Measurements from ENCODE around the gene PIGN.

DNA sequence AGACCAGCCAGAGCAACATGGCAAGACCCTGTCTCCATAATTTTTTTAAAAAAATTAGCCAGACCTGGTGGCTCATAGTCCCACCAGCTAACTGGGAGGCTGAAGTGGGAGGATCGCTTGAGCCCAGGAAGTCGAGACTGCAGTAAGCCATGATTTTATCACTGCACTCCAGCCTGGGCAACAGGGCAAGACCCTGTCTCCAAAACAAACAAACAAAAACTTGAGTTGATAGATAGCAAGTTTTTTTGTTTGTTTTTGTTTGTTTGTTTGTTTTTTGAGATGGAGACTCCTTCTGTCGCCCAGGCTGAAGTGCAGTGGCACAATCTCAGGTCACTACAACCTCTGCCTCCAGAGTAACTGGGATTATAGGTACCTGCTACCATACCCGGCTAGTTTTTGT, 19.0 kb upstream of the PIGN start:
- TF ChIP-seq, protein P1, sequence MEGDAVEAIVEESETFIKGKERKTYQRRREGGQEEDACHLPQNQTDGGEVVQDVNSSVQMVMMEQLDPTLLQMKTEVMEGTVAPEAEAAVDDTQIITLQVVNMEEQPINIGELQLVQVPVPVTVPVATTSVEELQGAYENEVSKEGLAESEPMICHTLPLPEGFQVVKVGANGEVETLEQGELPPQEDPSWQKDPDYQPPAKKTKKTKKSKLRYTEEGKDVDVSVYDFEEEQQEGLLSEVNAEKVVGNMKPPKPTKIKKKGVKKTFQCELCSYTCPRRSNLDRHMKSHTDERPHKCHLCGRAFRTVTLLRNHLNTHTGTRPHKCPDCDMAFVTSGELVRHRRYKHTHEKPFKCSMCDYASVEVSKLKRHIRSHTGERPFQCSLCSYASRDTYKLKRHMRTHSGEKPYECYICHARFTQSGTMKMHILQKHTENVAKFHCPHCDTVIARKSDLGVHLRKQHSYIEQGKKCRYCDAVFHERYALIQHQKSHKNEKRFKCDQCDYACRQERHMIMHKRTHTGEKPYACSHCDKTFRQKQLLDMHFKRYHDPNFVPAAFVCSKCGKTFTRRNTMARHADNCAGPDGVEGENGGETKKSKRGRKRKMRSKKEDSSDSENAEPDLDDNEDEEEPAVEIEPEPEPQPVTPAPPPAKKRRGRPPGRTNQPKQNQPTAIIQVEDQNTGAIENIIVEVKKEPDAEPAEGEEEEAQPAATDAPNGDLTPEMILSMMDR (IDR thresholded peaks at IDR 0.05), result no peak
- TF ChIP-seq POLR2AphosphoS5 (IDR thresholded peaks at IDR 0.05; ENCODE audit: low read depth, low read length), result no peak
- TF ChIP-seq, protein P2, sequence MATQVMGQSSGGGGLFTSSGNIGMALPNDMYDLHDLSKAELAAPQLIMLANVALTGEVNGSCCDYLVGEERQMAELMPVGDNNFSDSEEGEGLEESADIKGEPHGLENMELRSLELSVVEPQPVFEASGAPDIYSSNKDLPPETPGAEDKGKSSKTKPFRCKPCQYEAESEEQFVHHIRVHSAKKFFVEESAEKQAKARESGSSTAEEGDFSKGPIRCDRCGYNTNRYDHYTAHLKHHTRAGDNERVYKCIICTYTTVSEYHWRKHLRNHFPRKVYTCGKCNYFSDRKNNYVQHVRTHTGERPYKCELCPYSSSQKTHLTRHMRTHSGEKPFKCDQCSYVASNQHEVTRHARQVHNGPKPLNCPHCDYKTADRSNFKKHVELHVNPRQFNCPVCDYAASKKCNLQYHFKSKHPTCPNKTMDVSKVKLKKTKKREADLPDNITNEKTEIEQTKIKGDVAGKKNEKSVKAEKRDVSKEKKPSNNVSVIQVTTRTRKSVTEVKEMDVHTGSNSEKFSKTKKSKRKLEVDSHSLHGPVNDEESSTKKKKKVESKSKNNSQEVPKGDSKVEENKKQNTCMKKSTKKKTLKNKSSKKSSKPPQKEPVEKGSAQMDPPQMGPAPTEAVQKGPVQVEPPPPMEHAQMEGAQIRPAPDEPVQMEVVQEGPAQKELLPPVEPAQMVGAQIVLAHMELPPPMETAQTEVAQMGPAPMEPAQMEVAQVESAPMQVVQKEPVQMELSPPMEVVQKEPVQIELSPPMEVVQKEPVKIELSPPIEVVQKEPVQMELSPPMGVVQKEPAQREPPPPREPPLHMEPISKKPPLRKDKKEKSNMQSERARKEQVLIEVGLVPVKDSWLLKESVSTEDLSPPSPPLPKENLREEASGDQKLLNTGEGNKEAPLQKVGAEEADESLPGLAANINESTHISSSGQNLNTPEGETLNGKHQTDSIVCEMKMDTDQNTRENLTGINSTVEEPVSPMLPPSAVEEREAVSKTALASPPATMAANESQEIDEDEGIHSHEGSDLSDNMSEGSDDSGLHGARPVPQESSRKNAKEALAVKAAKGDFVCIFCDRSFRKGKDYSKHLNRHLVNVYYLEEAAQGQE (IDR thresholded peaks at IDR 0.05; ENCODE audit: insufficient read depth in 1 of 2, low read depth in 2 of 2, low read length in 1 of 2), result no peak
- TF ChIP-seq SIN3A (IDR thresholded peaks at IDR 0.05; ENCODE audit: borderline replicate concordance, insufficient read depth, low read depth, low read length), result no peak
- no peak for TF ChIP-seq TCF7L2 (IDR thresholded peaks at IDR 0.05; ENCODE audit: low read depth, low read length)
